ENCODE data around the gene SLC16A9. TPM values are rescaled to one million over a fixed set of nuclear protein-coding genes. Genes with fewer than 3 reads are reported as not detected.
"Not testable (repeated sequence)": the region's sequence is repeated elsewhere in the genome, so short reads cannot be mapped to it uniquely, and the experiment has no call there.

Gene SLC16A9
- 0.03 TPM in 1 of 2 replicates, not detected in the other for total RNA-seq (2014; rRNA removed; shearing (Covaris generic))
- 0.05 and 0.16 TPM in 2 replicates for polyA plus RNA-seq (2015; cell fraction: cytosol; rRNA removed)
- polyA plus RNA-seq (2015; cell fraction: nucleus; rRNA removed), result 0.59 TPM in 1 of 2 replicates, not detected in the other

- in situ Hi-C loops (cut with HindIII; ENCODE audit: low pct_unique_long_range_greater_than_20kb, low sequenced_read_pairs), result no loop called here
- no peak for DNase-seq (ENCODE audit: low read depth, low spot score)
These were observed at the start of gene SLC16A9 for GRCh38 chr10:59709395-59710125. TSS of gene SLC16A9 (minus strand) at chr10:59709850. CDS start at chr10:59684291, 25,559 bp downstream.

GRCh38 chr10:59757966-59758365 is 48.3 kb upstream of the SLC16A9 start:
- DNase-seq (ENCODE audit: low read depth, low spot score), result no peak
- in situ Hi-C loops (cut with HindIII; ENCODE audit: low pct_unique_long_range_greater_than_20kb, low sequenced_read_pairs), result no loop called here

GRCh38 chr10:59754951-59755350 is 45.3 kb upstream of the SLC16A9 start:
- DNase-seq (ENCODE audit: low read depth, low spot score), result no peak
- in situ Hi-C loops (cut with HindIII; ENCODE audit: low pct_unique_long_range_greater_than_20kb, low sequenced_read_pairs), result no loop called here

DNA sequence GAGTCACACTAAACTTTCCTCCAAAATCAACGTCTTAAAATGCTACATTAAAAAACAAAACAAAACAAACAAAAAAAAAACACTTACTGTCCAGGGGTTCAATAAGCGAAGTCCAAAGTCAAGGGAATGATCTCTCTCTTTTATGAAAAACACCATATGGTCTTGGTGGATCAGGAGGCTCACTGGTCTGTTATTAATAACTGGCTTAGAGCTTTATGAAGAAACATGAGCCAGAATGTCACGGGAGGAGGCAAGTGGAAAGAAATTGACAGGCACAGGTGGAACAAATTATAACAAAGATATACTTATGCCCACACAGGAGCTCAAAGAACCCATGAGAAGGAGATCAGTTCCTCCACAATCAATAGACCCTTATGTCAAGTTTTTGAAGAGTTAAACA is 43.6 kb upstream of the SLC16A9 start, which contains the start of gene MRLN:
MRLN (minus strand) TSS at position 189 of the 400 bp plus-strand sequence.
- DNase-seq (ENCODE audit: low read depth, low spot score), result no peak
- in situ Hi-C loops (cut with HindIII; ENCODE audit: low pct_unique_long_range_greater_than_20kb, low sequenced_read_pairs), result no loop called here

- in situ Hi-C loops (cut with HindIII; ENCODE audit: low pct_unique_long_range_greater_than_20kb, low sequenced_read_pairs), result no loop called here
- no peak for DNase-seq (ENCODE audit: low read depth, low spot score)
These were observed 42.8 kb upstream of the SLC16A9 start for GRCh38 chr10:59752278-59752940.

GRCh38 chr10:59750155-59750945 is 40.7 kb upstream of the SLC16A9 start:
- DNase-seq (ENCODE audit: low read depth, low spot score), result no peak
- in situ Hi-C loops (cut with HindIII; ENCODE audit: low pct_unique_long_range_greater_than_20kb, low sequenced_read_pairs), result no loop called here

- DNase-seq (ENCODE audit: low read depth, low spot score), result no peak
- in situ Hi-C loops (cut with HindIII; ENCODE audit: low pct_unique_long_range_greater_than_20kb, low sequenced_read_pairs), result no loop called here
These were observed 39.2 kb upstream of the SLC16A9 start for GRCh38 chr10:59748834-59749233.

- DNase-seq (ENCODE audit: low read depth, low spot score), result no peak
- in situ Hi-C loops (cut with HindIII; ENCODE audit: low pct_unique_long_range_greater_than_20kb, low sequenced_read_pairs), result no loop called here
These were observed 35.6 kb upstream of the SLC16A9 start for GRCh38 chr10:59745163-59745650.

DNA sequence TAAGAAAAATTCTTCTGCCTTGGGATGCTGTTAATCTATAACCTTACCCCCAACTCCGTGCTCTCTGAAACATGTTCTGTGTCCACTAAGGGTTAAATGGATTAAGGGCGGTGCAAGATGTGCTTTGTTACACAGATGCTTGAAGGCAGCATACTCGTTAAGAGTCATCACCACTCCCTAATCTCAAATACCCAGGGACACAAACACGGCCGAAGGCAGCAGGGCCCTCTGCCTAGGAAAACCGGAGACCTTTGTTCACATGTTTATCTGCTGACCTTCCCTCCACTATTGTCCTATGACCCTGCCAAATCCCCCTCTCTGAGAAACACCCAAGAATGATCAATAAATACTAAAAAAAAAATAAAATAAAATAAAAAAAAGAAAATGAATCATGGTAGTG is 35.1 kb upstream of the SLC16A9 start:
- in situ Hi-C loops (cut with HindIII; ENCODE audit: low pct_unique_long_range_greater_than_20kb, low sequenced_read_pairs); DNase-seq (ENCODE audit: low read depth, low spot score): not testable (repeated sequence)

DNA sequence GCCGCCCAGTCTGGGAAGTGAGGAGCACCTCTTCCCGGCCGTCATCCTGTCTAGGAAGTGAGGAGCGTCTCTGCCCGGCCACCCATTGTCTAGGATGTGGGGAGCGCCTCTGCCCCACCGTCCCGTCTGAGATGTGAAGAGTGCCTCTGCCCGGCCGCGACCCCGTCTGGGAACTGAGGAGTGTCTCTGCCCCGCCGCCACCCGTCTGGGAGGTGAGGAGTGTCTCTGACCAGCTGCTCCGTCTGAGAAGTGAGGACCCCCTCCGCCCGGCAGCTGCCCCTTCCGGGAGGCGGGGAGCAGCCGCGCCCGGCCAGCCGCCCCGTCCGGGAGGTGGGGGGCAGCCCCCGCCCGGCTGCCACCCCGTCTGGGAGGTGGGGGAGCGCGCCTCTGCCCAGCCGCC is 34.5 kb upstream of the SLC16A9 start:
- in situ Hi-C loops (cut with HindIII; ENCODE audit: low pct_unique_long_range_greater_than_20kb, low sequenced_read_pairs), result not testable (repeated sequence)

GRCh38 chr10:59741583-59741982 is 31.9 kb upstream of the SLC16A9 start:
- in situ Hi-C loops (cut with HindIII; ENCODE audit: low pct_unique_long_range_greater_than_20kb, low sequenced_read_pairs), result no loop called here
- DNase-seq (ENCODE audit: low read depth, low spot score), result no peak

More for the DNA sequence above, 34.5 kb upstream of the SLC16A9 start:
- DNase-seq (ENCODE audit: low read depth, low spot score), result not testable (repeated sequence)

DNA sequence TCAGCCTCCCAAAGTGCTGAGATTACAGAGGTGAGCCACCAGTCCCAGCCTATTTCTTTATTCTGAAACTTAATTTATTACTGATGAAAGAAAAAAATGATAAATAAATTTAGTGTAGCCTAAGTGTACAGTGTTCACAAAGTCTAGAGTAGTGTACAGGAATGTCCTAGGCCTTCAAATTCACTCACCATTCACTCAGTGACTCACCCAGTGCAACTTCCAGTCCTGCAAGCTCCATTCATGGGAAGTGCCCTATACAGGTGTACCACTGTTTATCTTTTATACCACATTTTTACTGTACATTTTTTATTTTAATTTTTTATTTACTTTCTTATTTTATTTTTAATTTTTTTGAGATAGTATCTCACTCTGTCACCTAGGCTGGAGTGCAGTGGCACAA is 31.4 kb upstream of the SLC16A9 start:
- no peak for DNase-seq (ENCODE audit: low read depth, low spot score)
- in situ Hi-C loops (cut with HindIII; ENCODE audit: low pct_unique_long_range_greater_than_20kb, low sequenced_read_pairs), result no loop called here

DNA sequence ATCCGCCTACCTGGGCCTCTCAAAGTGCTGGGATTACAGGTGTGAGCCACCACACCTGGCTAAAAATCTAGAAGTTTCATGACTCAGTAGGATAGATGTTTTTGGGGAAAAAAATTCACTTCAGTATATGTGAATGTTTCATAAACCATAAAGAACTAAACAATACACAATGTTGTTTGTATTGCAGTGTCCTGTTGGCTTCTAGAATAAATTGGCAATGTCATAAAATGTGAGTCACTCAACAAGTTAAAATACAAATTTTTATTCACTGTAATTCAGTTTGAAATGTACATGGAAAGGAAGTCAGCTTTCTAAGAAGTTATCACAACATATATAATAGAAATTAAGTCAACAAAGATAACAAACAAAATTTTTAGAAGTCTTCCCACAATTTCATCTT is 27.1 kb upstream of the SLC16A9 start:
- no peak for DNase-seq (ENCODE audit: low read depth, low spot score)
- in situ Hi-C loops (cut with HindIII; ENCODE audit: low pct_unique_long_range_greater_than_20kb, low sequenced_read_pairs), result no loop called here

GRCh38 chr10:59735296-59735695 is 25.6 kb upstream of the SLC16A9 start:
- in situ Hi-C loops (cut with HindIII; ENCODE audit: low pct_unique_long_range_greater_than_20kb, low sequenced_read_pairs), result no loop called here

DNA sequence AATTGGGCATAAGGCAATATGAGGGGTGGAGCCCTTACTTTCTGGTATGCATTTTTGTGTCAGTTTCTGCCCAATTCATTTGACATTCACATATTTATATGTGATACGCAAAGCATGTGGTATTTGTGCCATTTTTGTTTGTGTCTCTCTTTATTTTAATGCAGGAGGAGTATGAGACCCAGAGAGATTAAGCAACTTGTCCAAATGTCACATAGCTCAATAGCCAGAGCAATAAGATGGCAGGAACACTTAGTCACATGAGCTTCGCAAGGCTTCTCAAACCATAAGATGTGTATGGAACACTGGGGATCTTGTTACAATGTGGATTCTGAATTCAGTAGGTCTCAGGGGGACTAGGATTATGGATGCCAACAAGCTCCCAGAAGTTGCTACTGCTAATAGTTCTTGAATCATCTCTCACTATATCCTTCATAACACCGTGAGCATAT is 24.4 kb upstream of the SLC16A9 start:
- in situ Hi-C loops (cut with HindIII; ENCODE audit: low pct_unique_long_range_greater_than_20kb, low sequenced_read_pairs), result no loop called here
- no peak for DNase-seq (ENCODE audit: low read depth, low spot score)

More at GRCh38 chr10:59735296-59735695, 25.6 kb upstream of the SLC16A9 start:
- DNase-seq (ENCODE audit: low read depth, low spot score), result no peak

- DNase-seq (ENCODE audit: low read depth, low spot score); in situ Hi-C loops (cut with HindIII; ENCODE audit: low pct_unique_long_range_greater_than_20kb, low sequenced_read_pairs): not testable (repeated sequence)
These were observed 23.8 kb upstream of the SLC16A9 start for GRCh38 chr10:59733321-59734013.

- DNase-seq (ENCODE audit: low read depth, low spot score); in situ Hi-C loops (cut with HindIII; ENCODE audit: low pct_unique_long_range_greater_than_20kb, low sequenced_read_pairs): not testable (repeated sequence)
These were observed 23.2 kb upstream of the SLC16A9 start for GRCh38 chr10:59732849-59733248.

All from SK-MEL-5 (cell line).